Left forelimb (tissue), 1 donor: Measurements from ENCODE around the gene RND2.

Experiments used
- DNase-seq: peaks from one replicate; pipeline ENCODE4 v3.0.0-alpha.2; 2018; ENCODE audit warnings: low spot score

Gene RND2

DNA sequence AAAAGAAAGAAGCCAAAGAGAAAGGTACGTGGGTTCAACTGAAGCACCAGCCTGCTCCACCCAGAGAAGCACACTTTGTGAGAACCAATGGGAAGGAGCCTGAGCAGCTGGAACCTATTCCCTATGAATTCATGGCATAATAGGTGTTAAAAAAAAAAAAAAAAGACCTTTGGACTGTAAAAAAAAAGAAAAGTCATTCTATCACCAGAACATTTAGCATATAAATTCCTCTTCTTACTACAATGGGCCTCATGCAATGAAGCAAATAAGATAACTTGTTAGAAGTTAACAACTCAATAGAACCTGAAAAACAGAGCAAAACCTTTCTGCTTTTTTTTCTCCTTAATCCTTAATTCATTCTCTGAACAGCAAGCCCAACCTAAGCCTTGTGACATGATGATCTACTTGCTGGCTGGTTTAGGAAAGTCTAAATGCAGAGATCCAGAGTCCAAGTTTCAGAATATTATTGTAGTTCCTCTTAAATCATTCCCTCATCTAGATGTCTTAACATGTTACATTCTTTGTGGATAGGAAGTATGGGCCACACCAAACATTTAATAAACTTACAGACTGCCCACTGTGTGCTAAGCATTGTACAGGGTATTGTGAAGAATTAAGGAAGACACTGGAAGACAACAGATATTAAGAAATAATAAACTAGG is 54.7 kb downstream of the RND2 start:
- DNase-seq, result no peak
